ENCODE results near the gene PAEP. TPM values are rescaled to one million over a fixed set of nuclear protein-coding genes. Genes with fewer than 3 reads are reported as not detected.

Gene PAEP
- total RNA-seq, 4 donors from 2014 or later = not detected

DNA sequence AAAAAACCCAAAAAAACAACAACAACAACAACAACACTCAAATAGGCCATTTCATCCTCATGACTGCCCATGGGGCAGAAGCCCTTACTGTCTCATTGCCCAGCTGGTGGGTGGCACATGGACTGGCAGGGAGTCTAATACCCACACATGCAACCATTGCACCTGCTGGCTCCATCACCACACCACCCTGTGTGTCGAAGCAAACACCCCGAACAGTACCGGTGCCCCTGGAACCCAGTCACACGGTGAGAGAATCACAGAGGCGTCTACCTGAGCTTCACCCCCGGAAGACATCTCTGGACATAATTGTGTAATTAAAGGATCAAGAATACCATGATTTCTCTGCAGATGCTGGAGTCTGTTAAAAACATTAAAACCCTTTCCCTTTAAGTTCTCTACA, 6.5 kb downstream of the PAEP start:
- no peak for TF ChIP-seq POLR2A (IDR thresholded peaks at IDR 0.05)
- Histone ChIP-seq H3K27me3 (no peaks in the 10 kb centered on the region), H3K4me1 (no peaks in the 10 kb centered on the region), H3K36me3 (no peaks in the 10 kb centered on the region), H3K4me3 (no peak overlapping the region), H3K27ac (no peak overlapping the region), H3K9me3 (no peaks in the 10 kb centered on the region)
- no peak for DNase-seq
- intact Hi-C loops (cut with DNase I; ENCODE audit: low total_unique reads) = no loop called here

- H3K4me1 ChIP-seq = no peaks in the 10 kb centered on the region
- TF ChIP-seq POLR2A (IDR thresholded peaks at IDR 0.05) = no peak
- TF ChIP-seq, protein P1, sequence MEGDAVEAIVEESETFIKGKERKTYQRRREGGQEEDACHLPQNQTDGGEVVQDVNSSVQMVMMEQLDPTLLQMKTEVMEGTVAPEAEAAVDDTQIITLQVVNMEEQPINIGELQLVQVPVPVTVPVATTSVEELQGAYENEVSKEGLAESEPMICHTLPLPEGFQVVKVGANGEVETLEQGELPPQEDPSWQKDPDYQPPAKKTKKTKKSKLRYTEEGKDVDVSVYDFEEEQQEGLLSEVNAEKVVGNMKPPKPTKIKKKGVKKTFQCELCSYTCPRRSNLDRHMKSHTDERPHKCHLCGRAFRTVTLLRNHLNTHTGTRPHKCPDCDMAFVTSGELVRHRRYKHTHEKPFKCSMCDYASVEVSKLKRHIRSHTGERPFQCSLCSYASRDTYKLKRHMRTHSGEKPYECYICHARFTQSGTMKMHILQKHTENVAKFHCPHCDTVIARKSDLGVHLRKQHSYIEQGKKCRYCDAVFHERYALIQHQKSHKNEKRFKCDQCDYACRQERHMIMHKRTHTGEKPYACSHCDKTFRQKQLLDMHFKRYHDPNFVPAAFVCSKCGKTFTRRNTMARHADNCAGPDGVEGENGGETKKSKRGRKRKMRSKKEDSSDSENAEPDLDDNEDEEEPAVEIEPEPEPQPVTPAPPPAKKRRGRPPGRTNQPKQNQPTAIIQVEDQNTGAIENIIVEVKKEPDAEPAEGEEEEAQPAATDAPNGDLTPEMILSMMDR (IDR thresholded peaks at IDR 0.05) = no peak
- H3K36me3 ChIP-seq = no peaks in the 10 kb centered on the region
- no peaks in the 10 kb centered on the region for H3K27me3 ChIP-seq
- no peaks in the 10 kb centered on the region for H3K9me3 ChIP-seq
- H3K4me3 ChIP-seq = no peak overlapping the region
- DNase-seq = no peak
- intact Hi-C loops (cut with DNase I; ENCODE audit: low total_unique reads) = no loop called here
- H3K27ac ChIP-seq = no peak overlapping the region
Measured at GRCh38 chr9:135570456-135570855, 8.9 kb downstream of the PAEP start.

DNA sequence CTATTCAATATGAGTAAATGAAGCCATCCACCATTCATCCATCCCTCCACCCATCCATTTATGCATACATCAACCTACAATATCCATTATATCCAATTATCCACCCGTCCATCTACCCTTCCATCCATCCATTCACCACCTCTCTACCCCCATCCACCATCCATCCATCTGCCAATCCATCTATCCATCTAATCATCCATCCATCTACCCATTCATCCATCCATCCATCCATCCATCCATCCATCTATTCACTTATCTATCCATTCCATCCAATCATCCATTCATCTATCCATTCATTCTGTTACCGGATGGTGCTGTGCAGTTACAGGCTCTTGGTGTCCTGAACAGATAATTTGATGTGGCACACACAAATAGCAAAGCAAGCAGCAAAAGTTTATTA, 10.7 kb downstream of the PAEP start:
- Histone ChIP-seq H3K9me3 (no peaks in the 10 kb centered on the region), H3K4me1 (no peaks in the 10 kb centered on the region), H3K4me3 (no peak overlapping the region), H3K27me3 (no peaks in the 10 kb centered on the region), H3K27ac (no peak overlapping the region), H3K36me3 (no peaks in the 10 kb centered on the region)
- intact Hi-C loops (cut with DNase I; ENCODE audit: low total_unique reads) = no loop called here
- no peak for DNase-seq
- TF ChIP-seq, protein P1 (IDR thresholded peaks at IDR 0.05) = no peak
- no peak for TF ChIP-seq POLR2A (IDR thresholded peaks at IDR 0.05)

GRCh38 chr9:135573124-135573523, 11.6 kb downstream of the PAEP start:
- intact Hi-C loops (cut with DNase I; ENCODE audit: low total_unique reads) = no loop called here
- no peaks in the 10 kb centered on the region for H3K27me3 ChIP-seq
- no peaks in the 10 kb centered on the region for H3K4me1 ChIP-seq
- no peak overlapping the region for H3K27ac ChIP-seq
- TF ChIP-seq, protein P1 (IDR thresholded peaks at IDR 0.05) = no peak
- no peak for TF ChIP-seq POLR2A (IDR thresholded peaks at IDR 0.05)
- no peaks in the 10 kb centered on the region for H3K36me3 ChIP-seq
- no peak overlapping the region for H3K4me3 ChIP-seq
- no peak for DNase-seq
- no peaks in the 10 kb centered on the region for H3K9me3 ChIP-seq

GRCh38 chr9:135574331-135574730, 12.8 kb downstream of the PAEP start:
- DNase-seq = no peak
- Histone ChIP-seq H3K4me3 (no peak overlapping the region), H3K27me3 (no peaks in the 10 kb centered on the region), H3K9me3 (no peaks in the 10 kb centered on the region), H3K36me3 (no peaks in the 10 kb centered on the region), H3K4me1 (no peaks in the 10 kb centered on the region), H3K27ac (no peak overlapping the region)
- no peak for TF ChIP-seq POLR2A (IDR thresholded peaks at IDR 0.05)
- TF ChIP-seq, protein P1 (IDR thresholded peaks at IDR 0.05) = no peak
- intact Hi-C loops (cut with DNase I; ENCODE audit: low total_unique reads) = no loop called here

DNA sequence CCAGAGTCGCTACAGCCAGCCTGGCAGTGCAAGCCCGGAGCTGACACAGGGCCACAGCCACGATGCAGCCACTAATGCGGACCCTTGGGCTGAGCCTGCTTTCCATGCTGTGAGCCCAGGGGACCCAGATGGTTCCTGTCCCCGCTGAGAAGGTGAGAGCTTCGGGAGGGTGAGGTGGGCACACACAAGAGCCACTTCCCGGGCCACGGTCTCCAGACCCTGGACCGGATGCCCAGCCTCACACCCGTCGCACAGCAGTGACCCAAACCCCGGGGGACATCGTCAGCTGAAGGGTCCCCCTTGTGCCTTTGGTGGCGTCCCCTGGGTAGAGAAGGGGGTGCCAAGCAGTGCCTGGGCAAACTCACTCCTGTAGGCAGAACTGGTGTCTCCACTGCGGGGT, 13.4 kb downstream of the PAEP start:
- no peaks in the 10 kb centered on the region for H3K9me3 ChIP-seq
- H3K4me1 ChIP-seq = no peaks in the 10 kb centered on the region
- no peak overlapping the region for H3K27ac ChIP-seq
- H3K4me3 ChIP-seq = no peak overlapping the region
- no peak for DNase-seq
- TF ChIP-seq, protein P1 (IDR thresholded peaks at IDR 0.05) = no peak
- TF ChIP-seq POLR2A (IDR thresholded peaks at IDR 0.05) = no peak
- intact Hi-C loops (cut with DNase I; ENCODE audit: low total_unique reads) = no loop called here
- H3K36me3 ChIP-seq = no peaks in the 10 kb centered on the region
- no peaks in the 10 kb centered on the region for H3K27me3 ChIP-seq

Data from uterus (tissue), 4 donors.